WTC11 (cell line): ENCODE results near the gene PREX1. TPM values are rescaled to one million over a fixed set of nuclear protein-coding genes. Genes with fewer than 3 reads are reported as not detected.

ENCODE experiments used
- ATAC-seq: fragments of 200-7000 bp; cut with Tn5 transposase; 2 replicates; pipeline ENCODE4 v1.10.0; 2021; ENCODE audit warnings: mild to moderate bottlenecking, moderate library complexity
- CTCF ChIA-PET: fragments of 300-600 bp; sonication (Branson Sonifier 250); formaldehyde crosslinking; loops from one replicate; lab custom pipeline; 2021; ENCODE audit warnings: antibody characterized with exemption; lab: Charles Lee
- POLR2A ChIA-PET: fragments of 350-600 bp; sonication (Branson Sonifier 250); formaldehyde crosslinking; loops from one replicate; lab custom pipeline; 2021; ENCODE audit warnings: antibody characterized with exemption; lab: Charles Lee
- DNase-seq: peaks from one replicate; pipeline ENCODE4 v3.0.0; 2021; ENCODE audit warnings: low spot score
- H3K27ac Mint-ChIP-seq: 2 replicates; pipeline ENCODE4 v1.8.0; 2021; ENCODE audit warnings: mixed read lengths
- H3K27me3 Mint-ChIP-seq: 2 replicates; pipeline ENCODE4 v1.8.0; 2021; ENCODE audit warnings: low read depth, mild to moderate bottlenecking, moderate library complexity, mixed read lengths
- H3K36me3 Mint-ChIP-seq: 2 replicates; pipeline ENCODE4 v1.8.0; 2021; ENCODE audit warnings: mixed read lengths
- H3K4me1 Mint-ChIP-seq: 2 replicates; pipeline ENCODE4 v1.8.0; 2022; ENCODE audit warnings: mixed read lengths
- H3K4me3 Mint-ChIP-seq: 2 replicates; pipeline ENCODE4 v1.8.0; 2021; ENCODE audit warnings: mild to moderate bottlenecking, moderate library complexity, mixed read lengths
- H3K9me3 Mint-ChIP-seq: 2 replicates; pipeline ENCODE4 v1.8.0; 2021; ENCODE audit warnings: mixed read lengths
- JAZF1 ChIP-seq: fragments of 250-450 bp; sonication (Bioruptor Pico); IDR thresholded peaks from 2 replicates; pipeline ENCODE4 v1.9.0; 2021; ENCODE audit warnings: moderate library complexity, mild to moderate bottlenecking, inconsistent platforms
- NFYB ChIP-seq: sonication (generic); formaldehyde crosslinking; conservative IDR thresholded peaks from 2 replicates; pipeline ENCODE4 v1.8.0; 2022; ENCODE audit warnings: low read depth, missing genetic modification reagents
- NR2C2 ChIP-seq: sonication (generic); formaldehyde crosslinking; IDR thresholded peaks from 2 replicates; pipeline ENCODE4 v1.8.0; 2022; ENCODE audit warnings: mild to moderate bottlenecking, missing genetic modification reagents
- TCF7 ChIP-seq: sonication (generic); formaldehyde crosslinking; IDR thresholded peaks from 2 replicates; pipeline ENCODE4 v1.8.0; 2022; ENCODE audit warnings: mild to moderate bottlenecking, low read depth, missing genetic modification reagents, moderate library complexity
- TEAD4 ChIP-seq: sonication (generic); formaldehyde crosslinking; IDR thresholded peaks from 2 replicates; pipeline ENCODE4 v1.8.0; 2022; ENCODE audit warnings: mild to moderate bottlenecking, missing genetic modification reagents
- total RNA-seq: library from RNA; stranded (reverse); gene quantifications from 3 replicates; pipeline ENCODE4 v1.2.3, GENCODE V29; 2021
- TF ChIP-seq, protein P1 (sequence below): sonication (generic); formaldehyde crosslinking; IDR thresholded peaks from 2 replicates; pipeline ENCODE4 v1.8.1; 2023; ENCODE audit warnings: mild to moderate bottlenecking, missing genetic modification reagents

PREX1 gene
- total RNA-seq, 1 experiment from 2014 or later, result 17.3 TPM

DNA sequence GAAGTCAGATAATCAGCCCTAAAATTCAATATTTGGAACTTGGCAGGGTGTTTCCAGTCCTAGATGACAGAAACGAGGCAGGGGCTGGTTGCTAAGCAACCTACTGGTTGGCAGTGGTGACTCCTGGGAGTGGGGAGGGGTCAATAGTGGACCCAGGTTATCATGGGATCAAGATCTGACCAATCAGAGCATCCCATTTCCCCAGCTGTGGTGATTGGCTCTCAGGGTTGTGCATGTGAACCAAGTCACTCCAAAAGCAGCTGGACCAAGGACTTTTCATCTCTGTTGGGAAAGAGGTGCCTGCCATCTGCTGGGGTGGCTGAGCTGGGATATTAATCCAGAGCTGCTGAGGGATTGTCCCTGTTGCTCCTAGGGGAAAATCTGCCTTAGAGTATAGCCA lies 253.4 kb downstream of the PREX1 start:
- ATAC-seq, result peak; percentile 74
- no peak overlapping the region for H3K27ac Mint-ChIP-seq
- ChIA-PET CTCF (interaction anchor here (1.7 kb wide), 1 partner anchor 46 kb away, joined by 8 read pairs; no protein-coding TSS in a partner anchor), POLR2A (no interaction called here)
- no peaks in the 10 kb centered on the region for H3K4me1 Mint-ChIP-seq
- DNase-seq, result no peak
- TF ChIP-seq NR2C2 (CRISPR knock-in tag) (no peak), TCF7 (CRISPR knock-in tag) (no peak), NFYB (CRISPR knock-in tag) (0 out of 2 replicates have a peak, but pooled peaks have one; percentile 24), TEAD4 (CRISPR knock-in tag) (no peak), JAZF1 (CRISPR knock-in tag) (no peak)
- TF ChIP-seq, protein P1, sequence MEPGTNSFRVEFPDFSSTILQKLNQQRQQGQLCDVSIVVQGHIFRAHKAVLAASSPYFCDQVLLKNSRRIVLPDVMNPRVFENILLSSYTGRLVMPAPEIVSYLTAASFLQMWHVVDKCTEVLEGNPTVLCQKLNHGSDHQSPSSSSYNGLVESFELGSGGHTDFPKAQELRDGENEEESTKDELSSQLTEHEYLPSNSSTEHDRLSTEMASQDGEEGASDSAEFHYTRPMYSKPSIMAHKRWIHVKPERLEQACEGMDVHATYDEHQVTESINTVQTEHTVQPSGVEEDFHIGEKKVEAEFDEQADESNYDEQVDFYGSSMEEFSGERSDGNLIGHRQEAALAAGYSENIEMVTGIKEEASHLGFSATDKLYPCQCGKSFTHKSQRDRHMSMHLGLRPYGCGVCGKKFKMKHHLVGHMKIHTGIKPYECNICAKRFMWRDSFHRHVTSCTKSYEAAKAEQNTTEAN (CRISPR knock-in tag), result no peak
- H3K36me3 Mint-ChIP-seq, result no peaks in the 10 kb centered on the region
- H3K4me3 Mint-ChIP-seq, result no peak overlapping the region
- H3K9me3 Mint-ChIP-seq, result peaks cover 8% of the 10 kb centered on the region
- H3K27me3 Mint-ChIP-seq, result no peaks in the 10 kb centered on the region

Other genes starting within 250 kb of the PREX1 start
- gene ARFGEF2, start 93.7 kb upstream of the PREX1 start, total RNA-seq, result 17.3 to 20.9 TPM (median 17.7 TPM) in 3 replicates
- 192 to 211 TPM (median 204 TPM) in 3 replicates for gene CSE1L, start 218.3 kb upstream of the PREX1 start, total RNA-seq